IPS-NIHi7 (cell line): ENCODE results near the gene ZNF277.

Experiments used
- DNase-seq: peaks from one replicate; pipeline ENCODE4 v3.0.0; 2012; ENCODE audit warnings: mixed read lengths; ENCODE audit errors: extremely low spot score

The ZNF277 gene

DNA sequence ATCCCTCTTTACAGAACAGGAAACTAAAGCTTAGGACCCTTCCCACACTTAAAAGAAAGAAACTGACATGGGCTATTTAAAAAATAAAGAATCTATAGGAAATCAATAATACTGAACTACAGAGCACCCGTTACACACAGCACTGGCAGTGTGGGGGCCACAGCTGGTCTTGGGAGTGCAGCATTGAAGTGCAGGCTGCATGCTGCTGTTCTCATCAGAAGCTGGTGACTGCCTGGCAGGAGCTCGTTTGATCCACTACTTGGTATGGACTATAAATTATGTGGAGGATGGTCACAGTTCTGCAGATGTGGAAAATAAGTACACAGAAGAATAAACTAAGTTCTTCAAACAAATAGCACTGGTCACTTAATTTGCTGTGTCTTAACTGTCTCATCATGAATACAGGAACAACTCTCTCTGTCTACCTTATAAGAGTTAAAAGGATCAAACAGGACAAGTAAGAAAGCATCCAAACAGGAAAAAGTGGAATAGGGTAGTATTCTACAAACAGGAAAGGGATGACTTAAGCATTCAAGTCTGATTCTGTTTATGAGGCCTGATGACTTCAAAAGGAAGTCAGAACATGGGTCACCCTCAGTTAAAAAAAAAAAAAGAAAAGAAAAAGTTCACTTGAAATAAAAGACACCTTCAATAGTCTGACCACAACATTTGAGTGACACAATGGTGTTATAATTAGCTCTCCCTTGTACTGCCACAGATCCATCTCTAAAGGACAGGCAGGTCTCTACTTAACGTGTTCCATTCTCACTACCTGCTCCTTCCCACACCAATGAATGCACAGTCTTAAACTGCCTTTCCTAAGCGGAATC, 21.3 kb upstream of the ZNF277 start:
- no peak for DNase-seq

DNA sequence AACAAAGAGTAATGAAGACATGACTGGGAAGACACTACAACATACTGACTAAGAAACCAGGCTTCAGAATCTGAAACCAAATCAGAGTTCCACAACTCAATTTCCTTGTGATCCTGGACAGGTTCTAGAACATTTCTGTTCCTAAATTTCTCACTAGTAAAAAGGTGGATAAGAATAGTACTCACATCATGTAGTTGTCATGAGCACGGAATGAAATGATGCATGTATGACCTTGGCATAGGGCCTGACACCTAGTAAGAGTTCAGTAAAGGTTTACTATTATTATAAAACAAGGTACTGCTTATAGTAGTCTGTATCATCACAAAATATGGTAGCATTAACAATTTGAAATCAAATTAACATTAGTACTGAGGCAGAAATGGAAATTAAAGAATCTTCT, 20.2 kb upstream of the ZNF277 start:
- DNase-seq, result no peak

DNA sequence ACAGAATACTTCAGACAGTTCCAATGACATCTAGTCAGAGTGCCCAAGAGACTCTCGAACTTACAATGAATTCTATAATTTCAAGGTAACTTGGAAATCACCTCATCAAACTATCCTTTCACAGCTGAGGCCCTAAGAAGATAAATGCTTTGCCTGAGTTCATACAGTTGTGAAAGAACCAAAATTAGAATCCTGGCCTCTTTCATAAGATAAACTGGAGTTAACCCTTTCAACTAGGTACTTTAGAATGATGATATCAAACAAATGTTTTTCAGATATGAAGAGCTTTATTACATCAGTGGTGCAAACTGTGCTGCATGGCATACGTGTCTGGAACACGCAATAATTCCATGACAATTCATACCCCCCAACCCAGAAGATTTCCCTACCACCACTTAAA, 18.2 kb upstream of the ZNF277 start:
- no peak for DNase-seq

DNA sequence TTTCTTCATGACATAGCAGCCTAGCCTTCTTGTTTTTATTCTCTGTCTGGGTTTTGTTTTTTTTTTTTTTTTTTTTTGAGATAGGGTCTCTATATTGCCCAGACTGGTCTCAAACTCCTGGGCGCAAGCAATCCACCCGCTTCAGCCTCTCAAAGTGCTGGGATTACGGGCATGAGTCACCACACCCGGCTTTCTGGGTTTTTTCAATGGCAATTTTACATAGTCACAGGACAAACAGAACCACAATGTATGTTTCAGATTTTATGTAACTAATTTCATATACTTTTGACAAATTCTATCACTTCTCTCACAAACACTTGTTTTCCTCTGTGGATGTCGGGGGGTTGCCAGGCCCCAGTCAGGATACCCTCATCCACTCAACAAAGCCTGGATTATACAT, 16.8 kb upstream of the ZNF277 start:
- no peak for DNase-seq

DNA sequence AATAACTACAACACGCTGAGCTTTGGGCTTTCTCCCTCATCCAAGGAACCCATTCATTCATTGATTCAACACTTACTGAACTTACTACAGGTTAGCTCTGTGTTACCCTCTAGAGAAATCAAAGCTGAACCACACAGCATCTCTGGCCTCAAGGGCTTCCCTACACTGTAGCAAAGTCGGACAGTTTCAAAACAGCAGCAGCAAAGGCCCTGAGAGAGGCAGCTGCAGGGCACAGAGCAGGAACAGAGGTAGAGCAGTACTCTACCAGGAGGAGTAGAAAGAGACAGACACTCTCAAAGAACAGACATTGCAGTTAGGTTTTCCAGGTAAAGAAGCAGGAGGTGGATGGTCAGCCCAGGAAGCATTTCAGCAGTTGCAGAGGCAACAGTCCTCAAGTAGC, 16.4 kb upstream of the ZNF277 start:
- DNase-seq, result no peak

DNA sequence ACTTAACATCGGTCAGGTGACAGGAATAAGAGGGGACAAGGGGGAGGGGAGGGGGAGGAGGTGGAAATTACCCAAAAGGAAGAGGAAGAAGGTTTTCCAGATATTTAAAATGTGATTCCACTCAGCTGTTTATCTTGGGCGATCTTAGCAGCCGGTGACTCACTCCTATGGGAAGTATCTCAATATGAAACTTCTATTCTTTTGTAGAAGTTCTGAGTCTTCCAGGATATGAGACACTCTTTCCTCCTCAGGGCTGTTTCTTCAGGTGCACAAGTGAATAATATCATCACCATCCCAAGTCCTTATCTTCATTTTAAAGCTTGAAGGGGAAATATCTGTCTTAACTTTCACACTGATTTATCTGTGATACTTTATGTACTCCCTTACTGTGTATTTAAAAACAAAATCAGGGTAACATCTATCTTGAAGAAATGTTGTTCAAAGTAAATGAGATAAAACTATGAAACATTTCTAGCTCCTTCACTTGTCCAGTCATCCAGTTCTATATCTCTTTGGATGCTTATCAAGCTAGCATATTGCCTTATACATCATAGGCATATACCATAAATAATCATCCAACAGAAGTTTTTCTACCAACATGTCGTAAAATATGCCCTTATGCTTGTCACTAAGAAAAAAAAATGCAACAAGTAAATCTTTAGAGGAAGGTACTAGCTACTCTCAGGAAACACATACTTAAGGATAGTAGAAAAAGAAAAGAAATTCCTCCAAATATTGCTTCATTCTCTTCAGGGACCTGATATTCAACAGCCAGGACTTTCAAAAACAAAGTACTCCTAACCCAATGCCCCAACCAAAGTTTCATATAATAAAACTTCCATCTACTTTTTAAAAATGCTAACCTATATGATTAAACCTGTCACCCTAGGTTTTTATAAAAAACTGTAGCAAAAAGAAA, 14.0 kb upstream of the ZNF277 start:
- no peak for DNase-seq

GRCh38 chr7:112193915-112194502, 12.5 kb upstream of the ZNF277 start:
- no peak for DNase-seq

DNA sequence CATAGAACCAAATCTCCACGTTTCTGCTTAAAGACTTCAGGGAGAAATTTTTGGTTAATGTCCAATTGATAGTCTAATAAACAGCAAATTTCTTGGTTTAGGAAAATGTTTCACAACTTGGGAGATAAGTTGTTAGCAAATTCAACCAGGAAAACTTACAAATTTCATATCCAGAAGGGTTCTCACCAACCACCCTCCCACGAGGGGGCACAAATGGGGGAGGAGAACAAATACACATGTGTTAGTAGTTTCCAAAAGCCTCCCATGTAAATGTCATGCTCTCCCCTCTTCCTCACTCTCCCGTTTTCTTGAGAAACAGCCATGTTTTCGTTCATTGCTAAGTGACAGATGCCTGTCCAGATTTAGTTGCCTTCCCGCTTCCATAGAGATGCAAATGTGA, 10.8 kb upstream of the ZNF277 start:
- DNase-seq, result no peak

DNA sequence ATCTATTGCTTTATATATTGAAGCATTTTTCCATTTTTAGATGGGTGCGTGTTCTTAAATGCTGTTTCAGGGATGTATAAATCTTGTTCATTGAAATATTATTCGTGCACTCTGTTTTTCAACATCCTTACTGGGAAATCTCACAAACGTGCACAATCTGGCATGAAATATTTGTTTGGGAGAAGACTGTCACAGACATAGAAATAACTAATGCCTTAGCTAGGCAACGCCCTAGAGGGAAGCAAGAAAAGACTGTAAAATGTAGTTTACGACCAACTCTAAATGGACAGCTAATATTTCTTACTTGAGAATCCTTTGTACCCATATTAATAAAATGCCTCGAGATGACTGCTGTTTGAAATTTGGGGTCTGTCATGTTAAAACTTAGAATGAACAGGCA, 9.2 kb upstream of the ZNF277 start:
- DNase-seq, result no peak

- DNase-seq, result no peak
These were observed 7.3 kb upstream of the ZNF277 start for GRCh38 chr7:112199035-112199655.

DNA sequence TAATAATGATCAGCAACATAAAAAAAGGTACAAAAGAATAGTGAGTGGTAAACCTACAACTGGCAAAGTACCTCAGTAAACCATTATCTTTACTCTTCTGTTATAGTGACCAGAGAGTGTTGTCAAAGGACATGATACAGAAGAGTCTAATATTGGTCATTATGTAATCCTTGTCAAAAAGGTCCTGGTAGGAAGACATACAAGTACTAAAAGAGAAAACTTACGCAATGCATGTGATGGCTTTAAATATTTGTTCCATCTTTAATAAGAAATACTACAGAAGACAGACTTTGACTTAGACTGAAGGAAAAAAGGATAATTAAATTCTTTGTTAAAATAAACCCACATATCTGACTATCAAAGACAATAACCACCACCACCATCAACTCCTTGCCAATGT, 6.8 kb upstream of the ZNF277 start:
- no peak for DNase-seq

DNA sequence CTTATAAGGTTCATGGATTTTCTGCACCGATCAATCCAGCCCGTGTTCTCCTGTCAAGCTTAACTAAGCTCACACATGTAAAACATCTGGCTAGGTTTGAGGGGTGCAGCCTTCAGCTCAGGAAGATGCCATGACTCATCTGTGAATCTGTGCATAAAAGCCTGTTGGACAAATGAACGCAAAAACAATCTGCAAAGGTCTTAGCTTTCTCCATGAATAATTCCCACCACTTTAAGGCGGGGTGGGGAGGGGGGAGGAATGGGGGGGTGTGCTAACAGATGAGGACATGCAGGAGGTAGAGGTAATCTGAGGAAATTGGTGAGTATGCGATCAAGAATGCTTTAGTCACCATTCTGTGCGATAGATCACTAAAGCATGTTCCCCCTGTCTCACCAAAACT, 5.1 kb upstream of the ZNF277 start:
- no peak for DNase-seq

DNA sequence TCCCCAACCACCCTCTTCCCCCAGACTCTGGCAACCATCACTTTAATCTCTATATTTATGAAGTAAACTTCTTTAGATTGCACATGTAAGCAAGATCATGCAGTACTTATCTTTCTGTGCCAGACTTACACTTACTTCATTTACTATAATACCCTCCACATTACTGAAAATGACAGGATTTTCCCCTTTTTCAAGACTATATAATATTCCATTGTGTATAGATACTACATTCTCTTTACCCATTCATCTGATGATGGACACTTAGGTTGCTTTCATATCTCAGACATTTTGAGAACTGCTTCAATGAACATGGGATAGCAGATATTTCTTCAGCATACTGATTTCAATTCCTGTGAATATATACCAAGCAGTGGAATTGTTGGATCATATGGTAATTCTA, 4.7 kb upstream of the ZNF277 start:
- no peak for DNase-seq

DNA sequence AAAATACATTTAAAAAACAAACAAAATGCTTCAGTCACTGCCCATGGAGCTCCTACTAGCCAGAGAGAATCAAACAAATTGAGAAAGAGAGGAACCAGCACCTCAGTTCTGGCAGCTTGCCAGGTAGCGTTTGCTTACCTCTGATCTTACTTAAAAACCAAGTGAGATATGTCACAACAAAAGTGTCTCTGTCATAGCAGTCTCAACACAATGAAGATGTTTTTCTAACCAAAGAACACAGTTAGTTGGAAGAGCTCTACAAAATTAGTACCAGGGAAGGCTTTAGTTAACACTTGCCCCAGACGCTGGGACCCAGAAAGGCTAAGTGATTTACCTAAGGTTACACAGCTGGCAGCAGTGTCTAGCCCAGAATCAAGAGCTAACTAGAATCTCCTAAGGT, 3.7 kb upstream of the ZNF277 start:
- no peak for DNase-seq

- no peak for DNase-seq
These were observed 3.1 kb upstream of the ZNF277 start for GRCh38 chr7:112203365-112203739.

GRCh38 chr7:112204499-112205342, 1.8 kb upstream of the ZNF277 start:
- DNase-seq, result no peak

- peak; percentile 68 for DNase-seq
These were observed 905 bp upstream of the ZNF277 start for GRCh38 chr7:112205343-112206237.

- DNase-seq, result peak; percentile 18
These were observed 597 bp downstream of the ZNF277 start for GRCh38 chr7:112206991-112207592.

- no peak for DNase-seq
These were observed 1.3 kb downstream of the ZNF277 start for GRCh38 chr7:112207765-112208164.
